GM04503 (cell line): ENCODE data around the gene KRT15.

ENCODE experiments used
- DNase-seq: peaks from one replicate; pipeline ENCODE4 v3.0.0-alpha.2; 2012; ENCODE audit warnings: low read depth

The KRT15 gene

DNA sequence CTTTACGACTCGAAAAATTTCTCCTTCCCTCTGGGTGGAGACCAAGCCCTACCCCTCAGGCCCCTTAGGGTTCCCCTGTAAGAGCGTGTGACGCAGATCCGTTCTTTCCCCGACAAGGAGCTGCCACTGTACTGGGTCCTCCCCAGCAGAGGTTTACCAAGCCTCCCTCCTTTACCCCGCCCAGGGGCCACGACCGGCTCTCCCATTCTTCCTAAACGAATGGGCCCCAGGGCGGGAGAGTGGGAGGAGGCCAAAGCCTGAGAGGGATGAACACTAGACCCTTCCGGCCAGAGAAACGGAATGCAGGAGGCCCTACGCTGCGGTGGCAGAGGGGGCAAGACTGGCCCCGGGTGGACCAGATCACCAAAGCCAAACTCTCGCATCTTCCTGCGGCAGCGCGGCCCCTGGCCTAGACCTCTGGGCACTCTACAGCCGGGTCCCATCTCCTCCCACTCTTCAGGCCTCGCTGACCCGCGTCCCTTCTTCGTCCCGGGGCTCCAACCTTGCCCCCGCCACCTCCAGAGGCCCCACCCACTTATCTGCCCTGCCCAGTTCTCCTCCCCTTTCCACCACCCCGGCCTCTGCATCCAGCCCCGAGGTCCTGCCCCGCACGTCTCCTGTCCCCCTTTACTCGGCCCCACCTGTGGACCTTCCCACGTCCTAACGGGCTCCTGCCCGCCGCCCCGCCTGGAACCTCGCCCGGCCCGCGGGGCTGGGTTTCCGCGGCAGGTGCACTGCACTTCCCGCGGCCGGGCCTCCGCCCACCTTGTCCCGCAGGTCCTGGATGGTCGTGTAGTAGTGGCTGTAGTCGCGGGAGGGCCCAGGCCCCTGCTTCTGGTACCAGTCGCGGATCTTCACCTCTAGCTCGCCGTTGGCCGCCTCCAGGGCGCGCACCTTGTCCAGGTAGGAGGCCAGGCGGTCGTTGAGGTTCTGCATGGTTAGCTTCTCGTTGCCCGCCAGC, 8.7 kb upstream of the KRT15 start:
- no peak for DNase-seq

- no peak for DNase-seq
These were observed 5.6 kb upstream of the KRT15 start for GRCh38 chr17:41524261-41524660.

- no peak for DNase-seq
These were observed 5.1 kb upstream of the KRT15 start for GRCh38 chr17:41523787-41524186.

DNA sequence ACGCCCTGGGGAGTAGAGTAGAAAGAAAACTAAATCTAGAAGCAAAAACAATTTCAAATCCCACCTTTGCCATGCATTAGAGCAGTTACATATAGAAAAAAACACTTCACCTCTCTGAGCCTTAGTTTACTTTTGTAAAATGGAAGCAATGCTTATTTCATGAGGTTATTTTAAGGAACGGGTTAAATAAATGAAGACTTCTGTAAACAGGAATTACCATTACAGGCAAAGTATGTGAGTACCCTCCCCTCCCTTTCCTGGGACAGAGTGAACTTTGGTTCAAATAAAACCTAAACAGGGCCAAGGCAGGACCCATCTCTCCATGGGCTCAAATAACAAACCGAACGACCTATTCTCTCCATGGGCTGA, 4.5 kb upstream of the KRT15 start:
- no peak for DNase-seq

DNA sequence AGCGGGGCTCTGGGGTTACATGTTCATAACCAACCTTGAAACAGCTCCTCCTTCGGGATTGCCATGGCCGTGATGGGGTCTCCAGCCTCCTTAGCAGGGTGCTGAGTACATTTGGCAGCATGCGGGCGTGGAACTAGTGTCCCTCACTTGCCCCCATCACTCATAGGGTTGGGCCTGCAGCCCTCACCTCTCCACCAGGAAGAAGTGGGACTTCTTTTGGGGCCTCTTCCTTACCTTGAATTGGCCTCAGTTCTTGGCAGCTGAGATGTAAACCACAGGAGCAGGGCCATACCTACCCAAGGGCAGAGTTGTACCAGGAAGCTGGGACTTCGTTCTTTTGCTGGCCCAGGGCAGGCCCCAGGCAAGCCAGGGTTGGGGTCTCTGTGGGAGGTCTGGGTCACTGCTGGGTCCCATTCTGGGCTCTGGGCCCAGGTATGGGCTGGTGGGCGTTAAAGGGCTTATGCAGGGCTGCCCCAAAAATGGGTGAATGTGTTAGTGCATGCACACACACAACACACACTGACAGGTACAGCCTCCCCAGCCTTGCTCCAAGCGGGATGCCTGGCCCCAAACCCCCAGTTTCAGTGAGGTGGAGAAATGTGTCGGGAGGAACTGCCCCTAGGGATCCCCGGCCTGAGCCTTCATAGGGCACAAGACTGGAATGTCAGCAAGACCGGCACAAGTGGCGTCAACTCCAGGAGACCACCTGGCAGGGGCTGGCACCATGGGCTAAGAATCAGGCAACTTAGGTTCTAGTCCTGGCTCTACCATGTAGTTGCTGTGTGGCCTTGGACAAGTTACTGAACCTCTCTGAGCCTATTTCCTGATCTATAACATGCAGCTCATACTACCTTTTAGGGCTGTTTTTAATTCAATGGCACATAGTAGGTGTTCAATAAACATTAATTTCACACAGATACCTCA, 3.9 kb upstream of the KRT15 start:
- DNase-seq: no peak

- peak; percentile 29 for DNase-seq
These were observed 3.0 kb upstream of the KRT15 start for GRCh38 chr17:41521574-41522261.

DNA sequence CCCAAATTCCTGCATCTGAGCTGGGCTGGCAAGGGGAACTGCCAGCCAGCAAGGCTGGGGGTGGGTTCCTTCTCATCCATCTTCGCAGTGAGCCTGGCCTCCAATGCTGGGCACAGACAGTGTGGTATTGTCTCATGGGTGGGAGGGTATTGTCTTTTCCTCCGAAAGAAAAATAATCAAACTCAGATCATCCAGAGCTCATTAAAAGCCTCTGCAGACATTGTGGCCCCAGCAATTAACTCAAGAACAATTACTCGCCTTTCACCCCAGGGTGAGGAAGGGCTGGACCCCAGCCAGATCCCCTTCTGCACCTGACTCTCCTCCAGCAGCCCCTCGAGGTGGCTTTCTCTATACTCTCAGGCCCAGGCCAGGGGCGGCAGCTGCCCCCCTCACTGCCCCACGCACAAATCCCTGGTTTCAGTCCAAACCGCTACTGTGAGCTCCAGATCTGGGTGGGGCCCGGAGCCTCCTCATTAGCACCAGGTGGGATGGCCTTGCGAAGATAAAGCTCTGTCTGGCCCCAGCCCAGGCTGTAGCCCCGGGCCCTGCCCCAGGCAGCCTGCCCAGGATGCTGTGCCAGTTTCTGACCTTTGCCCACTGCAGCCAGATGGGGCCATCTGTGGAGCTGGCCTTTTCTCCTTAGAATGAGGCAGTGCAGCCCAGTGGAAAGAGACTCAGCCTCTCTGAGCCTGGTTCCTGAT, 2.3 kb upstream of the KRT15 start:
- DNase-seq: no peak

DNA sequence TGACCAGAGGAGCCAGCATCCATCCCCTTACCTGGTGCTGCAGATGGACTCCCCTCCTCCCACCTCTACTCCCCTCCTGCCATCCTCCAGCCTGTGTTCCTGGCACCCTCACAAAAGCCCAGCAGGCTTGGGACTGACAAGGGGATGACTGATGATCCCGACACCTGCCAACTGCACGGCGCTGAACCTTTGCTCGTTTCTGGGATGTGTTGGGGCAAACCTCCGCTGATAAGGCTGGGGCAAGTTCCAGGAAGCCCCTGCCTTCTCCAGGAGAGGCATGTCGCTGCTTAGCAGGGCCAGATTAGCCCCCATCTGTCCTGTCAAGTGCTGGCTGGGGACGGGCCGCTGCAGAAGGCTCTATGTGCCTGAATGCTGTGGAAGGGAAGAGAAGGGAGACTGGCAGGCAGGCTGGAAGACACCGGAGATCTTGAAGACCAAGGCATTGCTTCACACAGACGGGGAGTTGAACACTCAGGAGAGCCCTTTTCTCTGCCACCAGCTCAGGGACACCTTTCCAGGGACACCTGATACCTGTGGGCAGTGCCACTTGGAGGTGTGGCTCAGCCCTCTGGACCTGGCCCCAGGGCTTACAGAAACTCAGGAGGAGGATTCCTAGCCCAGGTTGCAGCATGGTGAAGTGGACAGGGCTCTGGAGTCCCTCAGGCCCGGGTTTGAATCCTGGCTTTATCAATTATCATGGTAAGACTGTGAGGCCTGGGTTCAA, 973 bp upstream of the KRT15 start:
- no peak for DNase-seq

DNA sequence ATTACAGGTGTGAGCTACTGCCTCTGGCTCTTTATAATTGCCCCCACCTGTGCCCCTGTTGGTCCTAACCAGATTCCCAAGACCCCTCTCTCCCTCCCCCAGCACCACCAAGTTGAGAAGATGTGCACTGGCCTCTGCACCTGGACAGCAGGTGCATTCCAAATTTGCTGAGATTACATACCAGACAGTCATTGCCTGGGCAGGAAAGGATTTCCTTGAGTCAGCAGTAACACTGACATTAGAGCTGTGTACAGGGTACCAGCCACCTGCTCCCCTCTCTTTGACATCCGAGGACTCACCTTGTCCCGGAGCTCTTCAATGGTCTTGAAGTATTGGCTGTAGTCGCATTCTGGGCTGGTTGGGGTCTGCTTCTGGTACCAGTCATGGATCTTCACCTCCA, 659 bp downstream of the KRT15 start:
- DNase-seq: no peak

- DNase-seq: no peak
These were observed 1.8 kb downstream of the KRT15 start for GRCh38 chr17:41516830-41517283.

DNA sequence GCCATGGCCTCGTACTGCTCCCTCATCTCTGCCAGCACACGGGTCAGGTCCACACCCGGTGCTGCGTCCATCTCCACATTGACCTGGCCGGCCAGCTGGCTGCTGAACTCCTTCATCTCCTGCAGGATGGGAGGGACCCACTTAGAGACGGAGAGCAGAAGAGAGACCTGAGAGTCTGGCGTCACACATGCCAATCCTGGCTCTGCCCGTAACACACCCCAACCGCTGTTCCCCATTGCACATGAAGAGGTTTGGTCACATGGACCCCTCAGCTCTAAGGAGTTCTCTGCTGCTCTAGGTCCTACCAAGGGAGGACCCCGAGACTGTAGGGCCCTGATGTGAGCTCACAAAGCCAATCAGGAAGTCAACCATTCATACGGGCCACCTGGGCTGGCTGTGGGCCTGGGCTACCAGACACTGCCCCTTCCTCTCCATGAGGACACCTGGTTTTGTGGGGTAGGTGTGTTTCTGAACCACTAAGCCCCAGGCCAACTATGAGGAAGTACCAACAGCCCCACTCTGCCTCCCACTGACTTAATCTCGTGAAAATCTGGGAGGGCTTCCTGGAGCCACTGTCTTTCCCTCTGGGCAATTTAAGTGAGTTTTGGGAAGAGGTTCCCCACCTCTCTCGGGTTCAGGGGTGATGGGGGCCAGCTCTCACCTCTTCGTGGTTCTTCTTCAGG, 2.4 kb downstream of the KRT15 start:
- no peak for DNase-seq

GRCh38 chr17:41513168-41513547, 5.5 kb downstream of the KRT15 start:
- no peak for DNase-seq

- no peak for DNase-seq
These were observed 6.0 kb downstream of the KRT15 start for GRCh38 chr17:41512546-41513167.

- no peak for DNase-seq
These were observed 7.0 kb downstream of the KRT15 start for GRCh38 chr17:41511716-41512115.

DNA sequence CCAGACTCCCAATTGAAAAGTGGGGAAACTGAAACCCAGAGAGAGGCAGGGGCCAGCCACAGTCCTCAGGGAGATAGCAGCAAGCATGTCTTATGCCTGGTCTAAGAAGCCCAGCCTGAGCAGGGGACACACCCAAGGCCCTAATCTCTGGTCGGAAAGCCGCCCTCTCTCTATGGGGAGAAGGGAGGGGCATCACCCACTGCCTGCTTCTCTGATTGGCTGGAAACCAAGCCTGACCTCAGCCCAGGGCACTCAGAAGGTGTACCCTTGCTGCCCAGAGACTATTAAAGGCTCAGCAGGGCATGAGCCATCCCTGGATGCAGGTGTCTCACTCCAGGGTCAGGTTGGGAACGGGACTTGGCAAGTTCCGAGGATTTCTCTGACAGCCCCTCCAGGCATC, 7.6 kb downstream of the KRT15 start:
- no peak for DNase-seq

- no peak for DNase-seq
These were observed 8.2 kb downstream of the KRT15 start for GRCh38 chr17:41510251-41511065.

GRCh38 chr17:41507315-41507880, 11.3 kb downstream of the KRT15 start:
- no peak for DNase-seq
